Testis (tissue), 3 donors: ENCODE measurements around the gene GSG1L. TPM values are rescaled to one million over a fixed set of nuclear protein-coding genes. Genes with fewer than 3 reads are reported as not detected.

ENCODE experiments used
- DNase-seq: peaks from one replicate; pipeline ENCODE4 v3.0.0-alpha.2; 2019
- H3K27ac ChIP-seq, 2 donors: fragments of 200-600 bp; sonication (generic); one replicate each; pipeline ENCODE4 v1.5.1; 2019
- H3K27me3 ChIP-seq: fragments of 200-600 bp; sonication (generic); one replicate; pipeline ENCODE4 v1.5.1; 2019
- H3K36me3 ChIP-seq: fragments of 200-600 bp; sonication (generic); one replicate; pipeline ENCODE4 v1.5.1; 2017; ENCODE audit warnings: low read depth; ENCODE audit errors: missing control alignments
- H3K4me1 ChIP-seq: fragments of 200-600 bp; sonication (generic); one replicate; pipeline ENCODE4 v1.5.1; 2019
- H3K4me3 ChIP-seq, 2 donors: fragments of 200-600 bp; sonication (generic); one replicate each; pipeline ENCODE4 v1.5.1; 2017 to 2019
- H3K9me3 ChIP-seq: fragments of 200-600 bp; sonication (generic); one replicate; pipeline ENCODE4 v1.5.1; 2017
- POLR2A ChIP-seq: fragments of 450-650 bp; IDR thresholded peaks from one replicate; pipeline ENCODE4 v1.6.1; 2017; ENCODE audit warnings: antibody characterized with exemption, mild to moderate bottlenecking, moderate library complexity
- WGBS, 2 donors: methylation state at CpG; one replicate each; pipeline ENCODE4 v1.1.5; 2018; 5-methylcytosine and 5-hydroxymethylcytosine counted together
- intact Hi-C: fragments of 100-400 bp; cut with DNase I; formaldehyde crosslinking; loops from one replicate; pipeline ENCODE4 v1.15.1; 2023; ENCODE audit warnings: low total_unique reads
- polyA plus RNA-seq: library from polyadenylated mRNA; stranded (reverse); fragments of 350-450 nt; fragmentation: Illumina TruSeq; extraction: RNeasy Lipid Tissue Mini Kit (QIAGEN cat#74804); gene quantifications from one replicate; pipeline ENCODE4 v1.2.3, GENCODE V29; 2014; ENCODE audit warnings: low read depth, low replicate concordance; ENCODE audit not compliant: insufficient read depth
- small RNA-seq, 2 donors: library from RNA; depleted of rRNA; stranded (forward); fragments of <200 nt; gene quantifications; one replicate each; pipeline ENCODE3, GENCODE V24; 2016
- total RNA-seq, 2 donors: library from RNA; depleted of rRNA; stranded (reverse); fragments of >200 nt; gene quantifications; one replicate each; pipeline ENCODE4 v1.2.3, GENCODE V29; 2016
- TF ChIP-seq, protein P1 (sequence below), 3 experiments: fragments of 450-650 bp in 2 of 3; fragments of 200-600 bp in 1 of 3; sonication (generic) in 1 of 3; IDR thresholded peaks; one replicate each; pipeline ENCODE4 v1.5.1; 2016 to 2019; ENCODE audit warnings: antibody characterized with exemption in 3 of 3, mild to moderate bottlenecking in 2 of 3, moderate library complexity in 1 of 3

Gene GSG1L
- total and polyA plus RNA-seq, 3 donors from 2014 or later, result 1.1 to 2.8 (median 1.9) TPM

DNA sequence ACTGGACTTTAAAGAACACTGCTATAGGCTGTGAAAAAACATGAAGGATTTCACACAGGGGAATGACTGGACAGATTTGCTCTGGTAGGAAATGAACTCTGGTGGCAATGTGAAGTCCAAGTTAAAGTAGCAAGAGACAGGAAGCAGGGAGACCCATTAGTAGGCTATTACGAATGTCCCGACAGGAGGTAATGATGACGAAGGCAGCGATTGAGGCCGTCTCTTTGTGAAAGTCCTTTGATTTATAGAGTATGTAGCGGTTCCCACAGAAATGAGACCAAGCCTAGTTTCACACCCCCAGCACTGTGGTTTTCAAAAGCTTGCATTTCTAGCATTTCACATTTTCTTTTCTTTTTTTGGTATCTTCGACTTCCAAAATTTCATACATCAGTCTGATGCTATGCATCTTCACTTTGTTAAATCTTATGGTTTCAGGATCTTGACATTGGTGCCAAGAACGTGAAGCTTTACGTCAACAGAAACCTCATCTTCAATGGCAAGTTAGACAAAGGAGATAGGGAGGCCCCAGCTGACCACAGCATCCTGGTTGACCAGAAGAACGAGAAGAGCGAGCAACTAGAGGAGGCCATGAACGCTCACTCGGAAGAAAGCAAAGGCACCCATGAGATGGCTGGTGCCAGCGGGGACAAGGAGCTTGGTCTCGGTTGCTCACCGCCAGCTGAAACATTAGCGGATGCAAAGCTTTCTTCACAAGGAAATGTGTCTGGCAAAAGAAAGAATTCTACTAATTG is 323.7 kb downstream of the GSG1L start:
- H3K27ac ChIP-seq, result no peak overlapping the region
- no peaks in the 10 kb centered on the region for H3K9me3 ChIP-seq
- WGBS, 2 donors, result 94 to 96% methylated on average over 17 of the region's 17 CpGs
- H3K27me3 ChIP-seq, result no peaks in the 10 kb centered on the region
- TF ChIP-seq, protein P1, sequence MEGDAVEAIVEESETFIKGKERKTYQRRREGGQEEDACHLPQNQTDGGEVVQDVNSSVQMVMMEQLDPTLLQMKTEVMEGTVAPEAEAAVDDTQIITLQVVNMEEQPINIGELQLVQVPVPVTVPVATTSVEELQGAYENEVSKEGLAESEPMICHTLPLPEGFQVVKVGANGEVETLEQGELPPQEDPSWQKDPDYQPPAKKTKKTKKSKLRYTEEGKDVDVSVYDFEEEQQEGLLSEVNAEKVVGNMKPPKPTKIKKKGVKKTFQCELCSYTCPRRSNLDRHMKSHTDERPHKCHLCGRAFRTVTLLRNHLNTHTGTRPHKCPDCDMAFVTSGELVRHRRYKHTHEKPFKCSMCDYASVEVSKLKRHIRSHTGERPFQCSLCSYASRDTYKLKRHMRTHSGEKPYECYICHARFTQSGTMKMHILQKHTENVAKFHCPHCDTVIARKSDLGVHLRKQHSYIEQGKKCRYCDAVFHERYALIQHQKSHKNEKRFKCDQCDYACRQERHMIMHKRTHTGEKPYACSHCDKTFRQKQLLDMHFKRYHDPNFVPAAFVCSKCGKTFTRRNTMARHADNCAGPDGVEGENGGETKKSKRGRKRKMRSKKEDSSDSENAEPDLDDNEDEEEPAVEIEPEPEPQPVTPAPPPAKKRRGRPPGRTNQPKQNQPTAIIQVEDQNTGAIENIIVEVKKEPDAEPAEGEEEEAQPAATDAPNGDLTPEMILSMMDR (IDR thresholded peaks at IDR 0.05), result no peak
- no peak for TF ChIP-seq POLR2A
- H3K4me1 ChIP-seq, result no peaks in the 10 kb centered on the region
- no peaks in the 10 kb centered on the region for H3K36me3 ChIP-seq
- intact Hi-C loops, result no loop called here
- no peak for DNase-seq
- no peak overlapping the region for H3K4me3 ChIP-seq

GRCh38 chr16:27738596-27738995 is 324.9 kb downstream of the GSG1L start:
- H3K9me3 ChIP-seq, result no peaks in the 10 kb centered on the region
- no peak for DNase-seq
- no peaks in the 10 kb centered on the region for H3K36me3 ChIP-seq
- H3K4me1 ChIP-seq, result no peaks in the 10 kb centered on the region
- H3K27me3 ChIP-seq, result no peaks in the 10 kb centered on the region
- 86 to 91% methylated on average over 11 of the region's 11 CpGs for WGBS, 2 donors
- H3K27ac ChIP-seq, result no peak overlapping the region
- no peak overlapping the region for H3K4me3 ChIP-seq
- no peak for TF ChIP-seq POLR2A
- TF ChIP-seq, protein P1 (IDR thresholded peaks at IDR 0.05), result no peak
- intact Hi-C loops, result no loop called here

Small RNA genes lying within 50 kb of the gene (small RNA-seq; reads per million reads assigned to genes)
- gene RNU6-1241P, result 0 reads per million in 2 donors
- 0 reads per million in 2 donors for gene RNU6-159P

Other genes with a start within 250 kb of the GSG1L start
- gene XPO6, start 148.3 kb upstream of the GSG1L start, total RNA-seq, result 100 to 1,000 TPM; 238 to 283 TPM
- gene XPO6, start 148.3 kb upstream of the GSG1L start, polyA plus RNA-seq, result 216 TPM
- 1 to 10 TPM; 4.6 to 8.1 TPM for gene SBK1, start 228.8 kb upstream of the GSG1L start, total RNA-seq
- 4.1 TPM for gene SBK1, start 228.8 kb upstream of the GSG1L start, polyA plus RNA-seq